GM12865 (cell line): ENCODE data around the gene TMEM11.

Source experiments
- DNase-seq: peaks from one replicate; pipeline ENCODE4 v3.0.0; 2010; ENCODE audit warnings: low read depth
- H3K4me3 ChIP-seq: 2 replicates; pipeline ENCODE4 v1.5.1; 2011; ENCODE audit warnings: mild to moderate bottlenecking, low read depth, low read length, control low read depth
- TF ChIP-seq, protein P1 (sequence below): IDR thresholded peaks from 2 replicates; pipeline ENCODE4 v1.5.1; 2011; ENCODE audit warnings: low read length, control low read depth, low read depth, inconsistent platforms; ENCODE audit not compliant: insufficient read depth; ENCODE audit errors: missing control alignments

The TMEM11 gene

DNA sequence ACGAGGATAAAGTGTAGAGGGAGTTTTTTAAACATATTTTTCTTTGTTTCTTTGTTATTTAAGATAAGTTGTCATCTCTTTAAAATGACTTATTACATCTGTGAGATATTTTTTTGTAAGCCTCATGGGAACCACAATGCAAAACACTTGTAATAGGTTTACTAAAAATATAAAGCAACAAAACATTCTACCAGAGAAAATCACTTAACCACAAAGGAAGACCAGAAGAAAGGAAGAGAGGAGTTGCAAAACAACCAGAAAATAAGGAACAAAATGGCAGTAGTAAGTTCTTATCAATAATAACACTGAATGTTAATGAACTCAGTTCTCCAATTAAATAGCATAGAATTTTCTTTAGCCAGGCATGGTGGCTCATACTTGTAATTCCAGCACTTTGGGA is 64.3 kb downstream of the TMEM11 start:
- TF ChIP-seq, protein P1, sequence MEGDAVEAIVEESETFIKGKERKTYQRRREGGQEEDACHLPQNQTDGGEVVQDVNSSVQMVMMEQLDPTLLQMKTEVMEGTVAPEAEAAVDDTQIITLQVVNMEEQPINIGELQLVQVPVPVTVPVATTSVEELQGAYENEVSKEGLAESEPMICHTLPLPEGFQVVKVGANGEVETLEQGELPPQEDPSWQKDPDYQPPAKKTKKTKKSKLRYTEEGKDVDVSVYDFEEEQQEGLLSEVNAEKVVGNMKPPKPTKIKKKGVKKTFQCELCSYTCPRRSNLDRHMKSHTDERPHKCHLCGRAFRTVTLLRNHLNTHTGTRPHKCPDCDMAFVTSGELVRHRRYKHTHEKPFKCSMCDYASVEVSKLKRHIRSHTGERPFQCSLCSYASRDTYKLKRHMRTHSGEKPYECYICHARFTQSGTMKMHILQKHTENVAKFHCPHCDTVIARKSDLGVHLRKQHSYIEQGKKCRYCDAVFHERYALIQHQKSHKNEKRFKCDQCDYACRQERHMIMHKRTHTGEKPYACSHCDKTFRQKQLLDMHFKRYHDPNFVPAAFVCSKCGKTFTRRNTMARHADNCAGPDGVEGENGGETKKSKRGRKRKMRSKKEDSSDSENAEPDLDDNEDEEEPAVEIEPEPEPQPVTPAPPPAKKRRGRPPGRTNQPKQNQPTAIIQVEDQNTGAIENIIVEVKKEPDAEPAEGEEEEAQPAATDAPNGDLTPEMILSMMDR, result no peak
- DNase-seq, result no peak
- no peak overlapping the region for H3K4me3 ChIP-seq
